Type B pancreatic cell (in vitro differentiated cells): ENCODE measurements around the gene DNAH12. TPM values are rescaled to one million over a fixed set of nuclear protein-coding genes. Genes with fewer than 3 reads are reported as not detected.

ENCODE experiments used
- DNase-seq: peaks from one replicate; pipeline ENCODE4 v3.0.0; 2021; ENCODE audit warnings: mixed read lengths; ENCODE audit not compliant: unreplicated experiment; ENCODE audit errors: extremely low spot score
- H3K27ac Mint-ChIP-seq: 2 replicates; pipeline ENCODE4 v1.8.0; 2021; ENCODE audit warnings: mild to moderate bottlenecking, mixed read lengths
- H3K27me3 Mint-ChIP-seq: 2 replicates; pipeline ENCODE4 v1.8.0; 2021; ENCODE audit warnings: mixed read lengths
- H3K36me3 Mint-ChIP-seq: 2 replicates; pipeline ENCODE4 v1.8.0; 2021; ENCODE audit warnings: mixed read lengths
- H3K4me1 Mint-ChIP-seq: one replicate; pipeline ENCODE4 v1.8.0; 2021; ENCODE audit warnings: mixed read lengths; ENCODE audit not compliant: unreplicated experiment
- H3K4me3 Mint-ChIP-seq: 2 replicates; pipeline ENCODE4 v1.8.0; 2021; ENCODE audit warnings: mild to moderate bottlenecking, mixed read lengths
- H3K9me3 Mint-ChIP-seq: 2 replicates; pipeline ENCODE4 v1.8.0; 2021; ENCODE audit warnings: mixed read lengths
- total RNA-seq: library from RNA; stranded (reverse); gene quantifications from 2 replicates; pipeline ENCODE4 v1.2.1, GENCODE V29; 2021; ENCODE audit warnings: low replicate concordance
- TF ChIP-seq, protein P1 (sequence below): fragments of 200-600 bp; sonication (generic); conservative IDR thresholded peaks from 2 replicates; pipeline ENCODE4 v1.5.0; 2021; ENCODE audit warnings: antibody characterized with exemption, mild to moderate bottlenecking

The DNAH12 gene
- total RNA-seq, 1 donor from 2014 or later = 0.87 TPM

DNA sequence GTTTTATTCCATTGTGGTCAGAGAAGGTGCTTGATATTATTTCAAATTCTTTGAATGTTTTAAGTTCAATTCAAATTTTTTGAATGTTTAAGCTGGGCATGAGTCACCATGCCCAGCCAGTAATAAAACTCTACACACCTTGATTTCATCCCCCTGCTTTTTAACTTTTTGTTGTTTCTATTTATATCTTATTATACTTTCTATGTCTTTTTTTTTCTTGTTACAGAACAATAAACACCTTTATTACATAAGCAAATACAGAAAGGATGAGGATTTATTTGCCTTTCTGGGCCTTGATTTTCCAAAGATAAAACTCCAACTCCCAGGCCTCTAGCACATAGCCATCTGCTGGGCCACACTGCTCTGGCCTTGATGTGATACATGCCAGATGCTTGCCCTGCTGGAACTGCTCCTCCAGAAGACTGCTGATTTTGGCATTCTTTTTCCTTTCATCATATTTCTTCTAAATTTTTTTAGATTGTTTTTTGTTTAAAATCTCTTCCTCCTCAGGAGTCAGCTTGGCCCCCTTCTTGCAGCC lies 14.0 kb downstream of the DNAH12 start:
- Mint-ChIP-seq H3K4me1 (no peaks in the 10 kb centered on the region), H3K9me3 (no peaks in the 10 kb centered on the region), H3K4me3 (no peak overlapping the region), H3K36me3 (no peaks in the 10 kb centered on the region), H3K27me3 (no peaks in the 10 kb centered on the region), H3K27ac (no peak overlapping the region)
- TF ChIP-seq, protein P1, sequence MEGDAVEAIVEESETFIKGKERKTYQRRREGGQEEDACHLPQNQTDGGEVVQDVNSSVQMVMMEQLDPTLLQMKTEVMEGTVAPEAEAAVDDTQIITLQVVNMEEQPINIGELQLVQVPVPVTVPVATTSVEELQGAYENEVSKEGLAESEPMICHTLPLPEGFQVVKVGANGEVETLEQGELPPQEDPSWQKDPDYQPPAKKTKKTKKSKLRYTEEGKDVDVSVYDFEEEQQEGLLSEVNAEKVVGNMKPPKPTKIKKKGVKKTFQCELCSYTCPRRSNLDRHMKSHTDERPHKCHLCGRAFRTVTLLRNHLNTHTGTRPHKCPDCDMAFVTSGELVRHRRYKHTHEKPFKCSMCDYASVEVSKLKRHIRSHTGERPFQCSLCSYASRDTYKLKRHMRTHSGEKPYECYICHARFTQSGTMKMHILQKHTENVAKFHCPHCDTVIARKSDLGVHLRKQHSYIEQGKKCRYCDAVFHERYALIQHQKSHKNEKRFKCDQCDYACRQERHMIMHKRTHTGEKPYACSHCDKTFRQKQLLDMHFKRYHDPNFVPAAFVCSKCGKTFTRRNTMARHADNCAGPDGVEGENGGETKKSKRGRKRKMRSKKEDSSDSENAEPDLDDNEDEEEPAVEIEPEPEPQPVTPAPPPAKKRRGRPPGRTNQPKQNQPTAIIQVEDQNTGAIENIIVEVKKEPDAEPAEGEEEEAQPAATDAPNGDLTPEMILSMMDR = no peak
- no peak for DNase-seq

DNA sequence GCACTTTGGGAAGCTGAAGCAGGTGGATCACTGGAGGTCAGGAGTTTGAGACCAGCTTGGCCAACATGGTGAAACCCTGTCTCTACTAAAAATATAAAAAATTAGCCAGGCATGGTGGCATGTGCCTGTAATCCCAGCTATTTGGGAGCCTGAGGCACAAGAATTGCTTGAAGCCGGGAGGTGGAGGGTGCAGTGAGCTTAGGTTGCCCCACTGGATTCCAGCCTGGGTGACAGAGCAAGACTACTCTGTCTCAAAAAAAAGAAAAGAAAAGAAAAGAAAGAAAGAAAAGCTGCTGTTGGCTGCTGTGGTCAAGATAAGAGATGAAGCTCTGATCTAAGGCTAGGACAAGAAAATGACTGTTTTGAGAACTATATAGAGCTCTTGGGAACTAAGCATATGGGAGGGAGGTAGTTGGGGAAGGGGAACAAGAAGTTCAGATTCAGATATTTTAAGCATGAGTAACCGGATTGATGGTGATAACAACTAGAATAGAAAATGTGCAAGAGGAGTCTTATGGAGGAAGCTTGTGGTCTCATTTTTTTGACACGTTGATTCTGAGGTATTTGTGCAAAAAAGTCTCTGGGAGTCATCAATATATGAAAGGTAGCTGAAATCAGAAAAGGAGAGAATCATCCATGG lies 25.7 kb downstream of the DNAH12 start:
- TF ChIP-seq, protein P1 = no peak
- no peaks in the 10 kb centered on the region for H3K27me3 Mint-ChIP-seq
- DNase-seq = no peak
- no peaks in the 10 kb centered on the region for H3K4me1 Mint-ChIP-seq
- H3K36me3 Mint-ChIP-seq = no peaks in the 10 kb centered on the region
- peak overlapping the region; percentile 87 for H3K27ac Mint-ChIP-seq
- H3K4me3 Mint-ChIP-seq = no peak overlapping the region
- no peaks in the 10 kb centered on the region for H3K9me3 Mint-ChIP-seq

DNA sequence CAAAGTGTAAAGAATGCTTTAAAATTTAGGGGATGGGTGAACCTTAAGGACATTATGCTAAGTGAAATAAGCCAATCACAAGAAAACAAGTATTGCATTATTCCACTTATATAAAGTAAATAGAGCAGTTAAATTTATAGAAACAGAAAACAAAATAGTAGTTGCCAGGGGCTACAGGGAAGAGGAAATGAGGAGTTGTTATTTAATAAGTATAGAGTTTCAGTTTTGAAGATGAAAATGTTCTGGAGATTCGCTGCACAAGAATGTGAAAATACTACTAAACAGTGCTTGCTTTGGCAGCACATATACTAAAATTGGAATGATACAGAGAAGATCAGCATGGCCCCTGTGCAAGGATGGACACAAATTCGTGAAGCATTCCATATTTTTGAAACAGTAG lies 32.0 kb downstream of the DNAH12 start:
- no peaks in the 10 kb centered on the region for H3K27me3 Mint-ChIP-seq
- no peaks in the 10 kb centered on the region for H3K4me1 Mint-ChIP-seq
- TF ChIP-seq, protein P1 = no peak
- H3K4me3 Mint-ChIP-seq = no peak overlapping the region
- no peak overlapping the region for H3K27ac Mint-ChIP-seq
- no peaks in the 10 kb centered on the region for H3K9me3 Mint-ChIP-seq
- DNase-seq = no peak
- H3K36me3 Mint-ChIP-seq = no peaks in the 10 kb centered on the region

DNA sequence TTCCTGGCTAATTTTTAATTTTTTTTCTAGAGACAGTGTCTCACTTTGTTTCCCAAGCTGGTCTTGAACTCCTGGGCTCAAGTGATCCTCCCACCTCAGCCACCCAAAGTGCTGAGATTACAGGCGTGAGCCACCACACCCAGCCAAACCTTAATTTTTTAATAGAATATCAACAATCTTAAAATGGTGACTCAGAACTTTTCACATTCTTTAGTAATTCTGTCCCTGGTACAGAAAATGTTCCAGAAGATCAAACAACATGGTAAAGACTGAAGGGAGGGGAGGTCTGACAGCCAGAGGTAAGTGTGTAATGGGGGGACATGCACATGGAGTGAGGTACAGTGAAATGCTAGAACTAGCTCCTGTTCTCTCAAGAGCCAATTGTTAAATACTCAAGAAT lies 38.2 kb downstream of the DNAH12 start:
- Mint-ChIP-seq H3K27me3 (no peaks in the 10 kb centered on the region), H3K4me1 (no peaks in the 10 kb centered on the region), H3K36me3 (no peaks in the 10 kb centered on the region), H3K27ac (no peak overlapping the region), H3K4me3 (no peak overlapping the region), H3K9me3 (no peaks in the 10 kb centered on the region)
- TF ChIP-seq, protein P1 = no peak
- no peak for DNase-seq

DNA sequence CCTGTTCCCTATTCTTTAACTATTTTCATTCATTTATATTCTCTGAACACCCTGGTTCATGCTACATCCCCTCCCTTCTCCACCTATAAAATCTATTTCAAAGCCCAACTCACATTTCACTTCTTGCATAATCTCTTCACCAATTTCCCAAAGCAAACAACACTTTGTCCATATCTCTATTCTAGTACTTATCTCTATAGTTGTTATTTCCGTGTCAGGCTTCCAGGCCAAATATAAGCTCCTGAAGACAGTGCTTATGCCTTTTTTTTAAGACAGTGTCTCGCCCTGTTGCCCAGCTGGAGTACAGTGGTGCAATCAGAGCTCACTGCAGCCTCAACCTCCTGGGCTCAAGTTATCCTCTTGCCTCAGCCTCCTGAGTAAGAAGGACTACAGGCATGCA lies 43.6 kb downstream of the DNAH12 start:
- no peak overlapping the region for H3K4me3 Mint-ChIP-seq
- DNase-seq = no peak

More for the DNA sequence above, 43.6 kb downstream of the DNAH12 start:
- Mint-ChIP-seq H3K27ac (no peak overlapping the region), H3K4me1 (no peaks in the 10 kb centered on the region), H3K9me3 (no peaks in the 10 kb centered on the region), H3K27me3 (no peaks in the 10 kb centered on the region), H3K36me3 (no peaks in the 10 kb centered on the region)
- TF ChIP-seq, protein P1 = no peak
